HG03159 (cell line): ENCODE measurements around the gene DIP2C.
"Not testable (repeated sequence)": the region's sequence is repeated elsewhere in the genome, so short reads cannot be mapped to it uniquely, and the experiment has no call there.

ENCODE experiments used
- ATAC-seq: cut with Tn5 transposase; IDR thresholded peaks from one replicate; pipeline ENCODE4 v1.9.1; 2021; ENCODE audit warnings: mild to moderate bottlenecking, moderate library complexity; ENCODE audit not compliant: unreplicated experiment

DIP2C gene

DNA sequence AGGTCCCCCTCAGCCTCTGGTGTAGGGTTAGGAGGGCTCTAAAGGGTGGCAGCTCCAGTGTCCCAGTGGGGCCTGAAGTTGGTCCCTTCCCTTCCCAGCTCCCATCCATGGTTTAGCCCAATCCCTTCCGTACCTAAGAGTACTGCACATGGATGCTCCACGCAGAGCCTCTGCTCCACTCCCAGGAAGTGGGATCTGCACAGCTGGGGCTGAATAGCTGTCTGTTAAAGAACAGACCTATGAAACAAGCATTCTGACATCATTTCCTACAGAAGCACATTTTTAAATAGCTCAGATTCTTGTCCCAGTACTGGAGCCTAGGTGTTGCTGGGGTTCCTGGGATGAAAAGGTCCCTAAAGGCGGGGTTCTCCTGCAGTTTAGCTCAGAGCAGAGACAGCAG, 418.3 kb downstream of the DIP2C start:
- no peak for ATAC-seq

DNA sequence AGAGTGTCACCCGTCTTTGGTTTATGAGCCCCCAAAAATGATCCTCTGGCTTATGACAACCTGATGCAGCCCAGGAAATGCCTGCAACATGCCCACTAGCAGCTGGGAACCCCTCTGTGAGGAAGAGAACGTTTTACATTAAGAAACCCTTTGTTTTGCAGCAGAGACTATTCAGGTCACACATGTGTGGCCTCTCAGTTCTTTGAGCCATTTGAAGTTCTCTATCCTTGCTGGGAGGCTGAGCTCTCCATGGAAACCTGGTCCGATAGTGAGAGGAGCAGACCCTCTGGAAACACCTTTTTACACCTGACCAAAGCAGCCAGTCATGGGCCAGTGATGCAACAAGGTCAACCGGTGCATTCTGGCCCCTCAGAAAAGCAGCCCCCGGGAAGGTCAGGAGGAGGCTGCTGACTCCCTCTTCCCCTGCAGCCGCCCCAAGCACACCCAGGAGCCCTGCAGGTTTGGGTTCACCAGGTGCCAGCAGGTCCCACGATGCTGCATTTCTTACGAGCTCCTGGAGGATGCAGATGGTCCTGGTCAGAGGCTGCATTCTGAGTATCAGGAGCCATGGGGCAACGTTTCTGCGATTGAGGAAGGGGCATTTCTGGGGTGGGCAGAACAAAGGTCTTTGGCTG, 419.9 kb downstream of the DIP2C start:
- ATAC-seq = no peak

DNA sequence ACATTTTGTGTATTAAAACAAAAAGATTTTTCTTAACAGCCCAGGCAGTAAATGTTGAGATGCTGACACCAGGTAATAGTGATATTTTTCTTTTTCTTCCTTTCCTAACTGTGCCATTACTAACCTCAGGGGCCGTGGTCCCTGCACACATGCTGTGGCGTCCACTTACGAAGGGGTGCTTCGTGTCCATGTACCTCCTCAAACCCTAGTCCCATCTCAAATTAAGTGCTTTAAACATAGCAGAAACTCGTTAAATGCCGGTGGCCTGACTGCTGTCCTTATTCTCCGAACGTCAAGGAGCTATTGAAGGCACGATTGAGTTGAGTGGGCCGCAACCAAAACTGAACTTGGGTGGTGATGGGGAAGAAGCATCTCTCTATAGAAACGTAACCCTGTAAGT, 421.8 kb downstream of the DIP2C start:
- no peak for ATAC-seq

DNA sequence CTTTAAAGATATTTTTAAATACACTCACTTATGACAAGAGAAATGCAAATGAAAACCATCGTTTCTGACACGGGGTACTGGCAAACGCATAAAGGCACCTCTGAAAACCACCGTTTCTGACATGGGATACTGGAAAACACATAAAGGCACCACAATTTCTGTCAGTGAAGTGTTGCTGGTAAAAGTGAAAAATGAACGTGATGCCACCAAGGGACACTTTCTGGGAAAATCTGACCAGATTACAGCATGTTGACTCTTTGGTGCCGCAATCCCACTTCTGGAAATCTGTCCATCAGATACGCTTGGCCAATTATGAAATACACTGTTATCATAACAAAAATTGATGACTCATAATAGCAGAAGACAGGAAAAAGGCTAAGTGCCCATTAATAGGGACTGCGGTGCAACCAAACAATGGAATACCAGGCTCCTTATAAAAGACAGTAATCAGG, 422.5 kb downstream of the DIP2C start:
- no peak for ATAC-seq

DNA sequence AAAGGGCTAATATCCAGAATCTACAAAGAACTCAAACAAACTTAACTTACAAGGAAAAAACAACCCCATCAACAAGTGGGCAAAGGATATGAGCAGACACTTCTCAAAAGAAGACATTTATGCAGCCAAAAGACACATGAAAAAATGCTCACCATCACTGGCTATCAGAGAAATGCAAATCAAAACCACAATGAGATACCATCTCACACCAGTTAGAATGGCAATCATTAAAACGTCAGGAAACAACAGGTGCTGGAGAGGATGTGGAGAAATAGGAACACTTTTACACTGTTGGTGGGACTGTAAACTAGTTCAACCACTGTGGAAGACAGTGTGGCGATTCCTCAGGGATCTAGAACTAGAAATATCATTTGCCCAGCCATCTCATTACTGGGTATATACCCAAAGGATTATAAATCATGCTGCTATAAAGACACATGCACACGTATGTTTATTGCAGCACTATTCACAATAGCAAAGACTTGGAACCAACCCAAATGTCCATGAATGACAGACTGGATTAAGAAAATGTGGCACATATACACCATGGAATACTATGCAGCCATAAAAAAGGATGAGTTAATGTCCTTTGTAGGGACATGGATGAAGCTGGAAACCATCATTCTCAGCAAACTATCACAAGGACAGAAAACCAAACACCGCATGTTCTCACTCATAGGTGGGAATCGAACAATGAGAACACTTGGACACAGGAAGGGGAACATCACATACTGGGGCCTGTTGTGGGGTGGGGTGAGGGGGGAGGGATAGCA, 423.5 kb downstream of the DIP2C start:
- not testable (repeated sequence) for ATAC-seq

DNA sequence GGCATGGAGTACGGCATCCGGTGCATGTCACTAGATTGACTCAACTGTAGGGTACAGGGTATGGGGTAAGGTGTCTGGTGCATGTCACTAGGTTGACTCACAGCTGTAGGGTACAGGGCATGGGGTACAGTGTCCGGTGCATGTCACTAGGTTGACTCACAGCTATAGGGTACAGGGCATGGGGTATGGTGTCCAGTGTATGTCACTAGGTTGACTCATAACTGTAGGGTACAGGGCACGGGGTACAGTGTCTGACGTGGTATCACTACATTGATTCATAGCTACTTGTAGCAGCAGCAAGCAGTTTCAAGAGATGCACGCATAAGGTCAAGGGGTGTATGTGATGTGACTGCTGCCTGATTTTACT, 424.4 kb downstream of the DIP2C start:
- not testable (repeated sequence) for ATAC-seq

DNA sequence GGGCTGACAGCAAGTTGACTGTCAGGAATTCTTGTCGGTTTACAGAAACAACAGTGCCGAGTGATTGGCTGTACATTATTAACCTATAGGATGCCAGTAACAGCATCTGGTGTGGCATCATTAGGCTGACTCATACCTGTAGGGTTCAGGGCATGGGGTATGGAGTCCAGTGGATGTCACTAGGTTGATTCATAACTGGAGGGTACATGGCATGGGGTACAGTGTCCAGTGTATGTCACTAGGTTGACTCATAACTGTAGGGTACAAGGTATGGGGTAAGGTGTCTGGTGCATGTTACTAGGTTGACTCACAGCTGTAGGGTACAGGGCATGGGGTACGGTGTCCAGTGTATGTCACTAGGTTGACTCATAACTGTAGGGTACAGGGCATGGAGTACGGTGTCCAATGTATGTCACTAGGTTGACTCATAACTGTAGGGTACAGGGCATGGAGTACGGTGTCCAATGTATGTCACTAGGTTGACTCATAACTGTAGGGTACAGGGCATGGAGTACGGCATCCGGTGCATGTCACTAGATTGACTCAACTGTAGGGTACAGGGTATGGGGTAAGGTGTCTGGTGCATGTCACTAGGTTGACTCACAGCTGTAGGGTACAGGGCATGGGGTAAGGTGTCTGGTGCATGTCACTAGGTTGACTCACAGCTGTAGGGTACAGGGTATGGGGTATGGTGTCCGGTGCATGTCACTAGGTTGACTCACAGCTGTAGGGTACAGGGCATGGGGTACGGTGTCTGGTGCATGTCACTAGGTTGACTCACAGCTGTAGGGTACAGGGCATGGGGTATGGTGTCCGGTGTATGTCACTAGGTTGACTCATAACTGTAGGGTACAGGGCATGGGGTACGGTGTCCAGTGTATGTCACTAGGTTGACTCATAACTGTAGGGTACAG, 425.1 kb downstream of the DIP2C start:
- not testable (repeated sequence) for ATAC-seq

DNA sequence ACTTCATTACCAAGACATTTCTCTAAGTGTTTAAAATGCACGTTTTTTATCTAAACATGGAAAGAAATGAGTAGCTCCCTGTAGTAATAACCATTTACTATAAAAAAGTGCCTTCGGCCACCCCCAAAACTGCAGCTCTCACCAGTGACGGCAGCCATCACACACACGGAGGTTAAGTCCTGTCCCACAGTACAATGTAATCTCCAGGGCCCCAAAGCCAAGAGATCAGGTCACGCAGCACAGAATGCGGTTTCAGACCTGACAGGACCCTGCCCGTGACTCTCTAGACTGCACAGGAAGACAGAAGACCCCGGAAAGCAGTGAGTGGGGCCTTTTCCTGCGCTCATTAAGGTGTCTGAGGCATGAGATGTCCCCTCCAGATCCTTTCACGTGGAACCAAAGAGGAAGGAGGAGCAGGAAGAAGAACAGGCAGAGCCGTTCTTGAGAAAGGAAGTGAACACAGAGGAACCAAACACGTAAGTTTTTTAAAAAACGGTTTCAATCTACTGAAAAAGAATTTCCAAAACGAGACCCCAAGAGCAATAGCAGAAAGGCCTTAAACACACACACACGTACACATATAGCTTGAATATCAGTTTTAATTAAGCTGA, 428.5 kb downstream of the DIP2C start:
- no peak for ATAC-seq

DNA sequence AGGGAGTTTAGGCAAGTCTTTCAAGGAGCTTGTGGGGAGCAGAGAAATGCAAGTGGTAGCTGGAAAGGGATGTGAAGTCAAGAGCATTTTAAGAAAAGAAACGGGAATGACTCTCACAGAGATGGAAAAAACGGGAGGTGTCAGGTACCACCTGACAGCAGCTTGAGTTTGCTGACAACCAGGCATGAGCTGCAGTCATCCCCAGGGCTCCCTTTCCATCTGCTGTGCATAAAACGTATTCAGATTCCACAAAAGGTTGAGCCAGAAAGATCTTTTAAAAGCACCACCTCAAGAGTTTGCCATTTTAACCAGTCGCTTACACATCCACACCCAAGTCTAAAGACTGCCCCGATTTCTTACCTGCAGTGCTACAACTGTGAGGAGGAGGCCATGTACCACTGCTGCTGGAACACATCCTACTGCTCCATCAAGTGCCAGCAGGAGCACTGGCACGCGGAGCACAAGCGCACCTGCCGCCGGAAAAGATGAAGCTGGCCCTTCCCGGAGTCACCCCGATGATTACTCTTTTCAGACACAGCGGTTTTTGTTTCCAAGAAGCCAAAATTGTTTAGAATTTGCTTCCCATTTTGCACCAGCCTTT, 437.4 kb downstream of the DIP2C start:
- ATAC-seq = no peak

DNA sequence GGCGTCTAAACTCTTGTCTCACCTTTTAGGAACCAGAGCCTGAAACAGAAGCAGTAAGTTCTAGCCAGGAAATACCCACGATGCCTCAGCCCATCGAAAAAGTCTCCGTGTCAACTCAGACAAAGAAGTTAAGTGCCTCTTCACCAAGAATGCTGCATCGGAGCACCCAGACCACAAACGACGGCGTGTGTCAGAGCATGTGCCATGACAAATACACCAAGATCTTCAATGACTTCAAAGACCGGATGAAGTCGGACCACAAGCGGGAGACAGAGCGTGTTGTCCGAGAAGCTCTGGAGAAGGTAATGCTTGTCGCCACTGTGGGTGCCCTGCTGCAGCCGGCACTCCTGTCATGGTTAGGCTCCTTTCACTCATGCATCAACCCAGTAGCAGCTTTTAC, 441.2 kb downstream of the DIP2C start:
- no peak for ATAC-seq

DNA sequence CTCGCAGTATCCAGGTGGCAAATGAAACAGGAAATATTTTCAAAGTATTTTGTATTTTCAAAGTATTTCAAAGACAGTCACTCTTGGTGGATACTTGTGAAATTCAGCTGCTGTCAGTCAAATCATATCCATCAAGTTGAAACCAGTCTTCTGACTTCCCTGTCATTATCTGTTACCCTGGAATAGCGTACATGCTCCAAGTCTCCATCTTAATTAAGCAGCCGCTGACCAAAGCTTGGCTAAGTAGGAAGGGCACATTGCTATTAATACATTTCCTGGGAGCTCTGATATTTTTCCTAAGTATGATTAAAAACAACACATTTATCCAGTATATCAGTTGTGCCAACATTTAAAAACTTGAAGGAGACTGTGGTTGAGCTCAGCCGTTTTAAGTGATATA, 442.0 kb downstream of the DIP2C start:
- ATAC-seq = no peak

DNA sequence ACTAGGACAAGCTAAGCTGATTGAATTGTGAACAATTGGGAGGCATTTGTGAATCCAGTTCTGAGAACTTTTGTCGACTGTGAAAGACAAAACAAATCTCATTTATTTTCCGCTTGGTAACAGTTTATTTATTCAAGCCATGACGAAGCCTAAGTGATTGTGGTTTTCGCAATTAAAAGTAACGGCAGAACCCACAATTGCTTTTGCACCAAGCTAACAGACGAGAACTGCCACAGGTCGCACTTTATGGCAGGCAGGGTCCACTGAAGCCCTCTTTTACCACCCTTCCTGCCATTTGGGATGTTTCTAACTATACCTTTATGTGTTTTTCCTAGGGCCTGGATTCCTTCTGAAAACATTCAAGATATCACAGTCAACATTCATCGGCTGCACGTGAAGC, 443.0 kb downstream of the DIP2C start:
- ATAC-seq = no peak

DNA sequence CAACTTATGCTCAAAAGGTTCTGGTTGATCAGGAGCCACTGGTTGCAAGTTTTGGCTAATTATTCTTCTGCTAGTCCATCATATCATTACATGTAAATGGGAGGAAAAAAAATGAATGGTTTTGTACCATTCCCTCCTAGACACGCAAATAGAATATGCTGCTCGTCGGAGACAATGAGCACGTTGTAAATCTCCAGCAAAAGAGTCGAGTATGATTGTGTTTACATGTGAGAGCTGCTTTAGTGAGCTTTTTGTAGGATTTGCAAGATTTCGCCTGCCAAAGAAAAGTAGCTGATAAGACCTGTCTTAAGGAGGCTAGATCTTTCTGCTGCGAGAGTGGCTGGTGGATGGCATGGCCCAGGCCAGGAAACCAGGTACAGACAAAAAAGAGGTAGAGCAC, 445.2 kb downstream of the DIP2C start:
- no peak for ATAC-seq

DNA sequence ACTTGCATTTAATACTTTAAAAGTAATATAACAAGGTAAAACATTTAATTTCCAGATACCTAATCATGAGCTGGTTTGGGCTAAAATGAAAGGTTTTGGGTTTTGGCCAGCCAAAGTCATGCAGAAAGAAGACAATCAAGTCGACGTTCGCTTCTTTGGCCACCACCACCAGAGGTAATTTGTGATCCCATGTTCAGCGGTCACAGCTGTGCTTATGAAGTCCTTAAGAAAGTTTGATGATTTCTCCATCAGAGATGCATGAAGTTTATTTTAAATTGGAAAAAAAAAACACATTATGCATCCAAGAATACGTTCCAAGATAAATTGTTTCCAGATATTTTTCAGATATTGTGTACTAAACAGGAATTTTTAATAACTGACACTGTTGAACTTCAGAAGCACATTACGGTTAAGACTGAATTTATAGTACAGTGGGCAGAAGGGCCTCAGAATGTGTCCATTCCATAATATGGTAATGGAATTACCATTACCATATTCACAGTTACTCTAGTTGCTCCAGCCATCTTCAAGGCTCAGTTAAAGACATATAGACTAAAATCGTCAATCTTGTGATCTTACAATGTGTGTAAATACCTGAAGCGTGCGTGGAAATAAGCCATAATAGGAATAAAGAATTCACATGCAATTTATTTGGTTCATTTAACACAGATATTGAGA, 447.4 kb downstream of the DIP2C start:
- no peak for ATAC-seq

DNA sequence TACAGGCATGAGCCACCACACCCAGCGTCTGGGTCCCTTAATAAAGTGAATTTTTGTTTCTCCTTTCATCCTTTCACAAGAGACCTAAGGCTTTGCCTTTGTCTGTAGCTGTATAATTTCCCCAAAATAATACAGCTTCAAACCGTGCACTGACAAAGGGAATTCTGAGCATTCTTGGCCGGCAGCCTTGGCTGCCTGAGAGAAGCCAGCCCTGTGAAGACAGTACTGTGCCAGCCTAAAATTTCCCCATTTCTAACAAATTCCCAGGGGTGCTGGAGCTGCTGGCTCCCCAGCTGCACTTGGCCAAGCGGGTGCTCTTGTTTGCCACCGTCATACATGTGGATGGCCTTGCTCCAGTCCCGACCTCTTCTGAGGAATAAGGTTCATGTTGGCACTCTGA, 448.0 kb downstream of the DIP2C start:
- no peak for ATAC-seq

DNA sequence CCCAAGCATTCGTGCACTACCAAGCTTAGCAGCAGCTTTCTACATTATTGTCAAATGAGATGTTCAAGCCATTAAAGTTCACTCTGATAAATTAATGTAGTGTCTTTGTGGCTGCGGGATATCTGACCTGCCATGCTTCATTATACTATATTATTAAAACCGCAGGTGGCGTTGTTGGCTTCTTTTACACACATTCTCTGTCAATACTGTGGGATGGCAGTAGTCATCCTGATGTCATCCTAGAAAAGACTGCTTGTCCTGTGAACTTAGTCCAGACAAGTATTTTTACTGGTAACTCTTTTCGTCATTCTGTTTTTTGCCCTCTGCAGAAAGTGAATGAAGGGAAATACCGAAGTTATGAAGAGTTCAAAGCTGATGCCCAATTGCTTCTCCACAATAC, 450.4 kb downstream of the DIP2C start:
- no peak for ATAC-seq

DNA sequence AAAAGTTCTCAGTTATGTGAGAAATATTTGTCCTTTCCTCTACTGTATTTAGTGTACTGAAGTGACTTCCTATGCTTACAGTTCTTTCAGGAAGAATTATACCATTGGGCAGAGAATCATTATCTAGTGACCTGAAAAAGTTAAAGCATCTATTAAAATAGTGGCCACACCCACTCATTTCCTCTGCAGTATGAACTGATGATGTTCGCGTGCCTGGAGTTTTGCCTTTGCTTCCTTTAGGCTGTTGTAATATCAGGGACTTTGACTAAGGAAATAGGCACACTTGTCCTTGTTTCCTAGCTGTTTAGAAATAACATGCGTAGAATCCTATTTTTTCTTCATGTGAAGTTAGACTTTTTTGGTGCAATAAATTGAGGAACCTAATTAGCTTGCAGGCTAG, 453.6 kb downstream of the DIP2C start:
- ATAC-seq = no peak

DNA sequence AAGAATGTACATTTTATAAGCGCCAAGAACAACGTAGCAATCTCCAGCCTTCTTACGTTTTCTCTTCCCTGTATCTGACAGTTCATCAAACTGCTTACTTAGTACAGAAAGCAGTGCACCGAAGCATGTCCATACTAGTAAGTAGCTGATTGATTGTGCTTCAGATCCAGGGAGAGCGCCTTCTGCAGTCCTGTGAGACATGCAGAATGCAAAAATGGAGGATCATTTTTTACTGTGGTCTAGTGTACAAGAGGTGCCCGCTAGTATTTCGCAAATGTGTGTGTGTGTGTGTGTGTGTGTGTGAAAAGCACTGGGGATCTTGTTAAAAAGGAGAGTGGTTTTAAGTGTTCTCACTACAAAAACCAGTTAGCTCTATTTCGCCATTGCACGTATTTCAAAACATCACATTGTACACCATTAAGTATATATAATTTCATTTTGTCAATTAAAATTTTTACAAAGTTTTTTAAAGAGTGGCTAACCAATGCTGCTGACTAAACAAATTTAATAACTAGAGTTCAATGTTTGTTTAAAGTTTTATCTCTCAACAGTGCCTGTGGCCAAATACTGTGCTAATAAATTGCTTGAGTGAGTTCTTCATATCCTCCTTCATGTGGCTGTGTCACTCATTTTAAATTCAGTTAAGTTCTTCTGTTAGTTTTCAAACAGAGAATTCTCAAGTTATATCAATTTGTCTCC, 454.6 kb downstream of the DIP2C start:
- ATAC-seq = no peak

DNA sequence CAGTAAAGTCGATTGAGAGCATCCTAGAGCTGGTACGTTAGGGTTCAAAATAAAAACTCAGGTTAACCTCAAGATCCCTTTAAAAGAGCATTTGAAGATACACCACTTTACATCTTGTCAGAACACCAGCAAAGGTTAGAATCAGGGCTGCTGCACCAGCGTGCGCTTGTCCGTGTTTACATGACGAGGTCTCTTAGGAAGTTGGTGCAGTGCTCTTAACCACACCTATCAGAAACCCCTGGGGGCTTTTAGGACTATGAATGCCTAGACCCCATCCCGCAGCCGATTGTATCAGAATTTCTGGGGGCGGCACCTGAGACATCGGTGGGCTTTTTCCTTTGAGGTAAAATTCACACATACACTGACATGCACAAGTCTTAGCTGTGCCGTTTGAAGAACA, 456.6 kb downstream of the DIP2C start:
- ATAC-seq = no peak

DNA sequence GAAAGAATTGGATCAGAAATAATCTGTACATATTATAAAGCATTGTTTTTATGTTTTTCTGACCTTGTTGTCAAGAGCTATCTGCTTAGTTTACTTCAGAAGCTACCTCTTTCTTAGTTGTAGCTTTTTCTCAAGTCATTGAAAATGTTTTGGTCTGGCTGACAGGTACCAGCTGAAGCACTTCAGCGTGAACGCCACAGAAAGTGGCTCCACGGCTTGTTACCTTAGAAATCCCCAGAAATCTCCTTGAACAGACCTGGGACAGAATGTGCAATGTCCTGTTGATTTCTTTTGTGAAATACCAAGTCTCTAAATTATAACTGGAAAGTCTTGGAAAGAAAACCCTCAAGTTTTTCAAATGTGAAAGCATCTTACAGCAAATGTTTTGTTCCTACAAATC, 457.4 kb downstream of the DIP2C start:
- no peak for ATAC-seq
